NCI-H2196 treated with DMSO at 0.1 percent for 48 hours (cell line): ENCODE data around the gene TEAD1.
A peak's percentile ranks its signal among the peaks of the same experiment; 100 is the strongest.

Source experiments
- DNase-seq: peaks from one replicate; lab custom pipeline; 2025; ENCODE audit not compliant: unreplicated experiment; lab: John Stamatoyannopoulos, UW

Gene TEAD1

DNA sequence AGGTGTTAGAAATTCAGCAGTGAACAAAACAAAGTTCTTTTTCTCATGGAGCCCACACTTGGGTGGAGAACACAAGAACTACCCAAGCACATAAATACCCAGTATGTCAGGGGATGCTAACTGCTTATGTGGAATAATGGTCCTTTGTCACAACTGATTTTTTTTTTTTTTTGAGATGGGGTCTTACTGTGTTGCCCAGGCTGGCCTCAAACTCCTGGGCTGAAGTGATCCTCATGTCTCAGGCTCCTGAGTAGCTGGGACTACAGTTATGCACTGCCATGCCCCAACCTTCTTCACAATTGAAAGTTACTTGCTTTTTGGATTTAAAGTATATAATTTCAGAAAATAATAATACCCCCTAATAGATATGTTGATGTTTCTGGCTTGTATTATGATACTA lies 212.3 kb downstream of the TEAD1 start:
- no peak for DNase-seq

DNA sequence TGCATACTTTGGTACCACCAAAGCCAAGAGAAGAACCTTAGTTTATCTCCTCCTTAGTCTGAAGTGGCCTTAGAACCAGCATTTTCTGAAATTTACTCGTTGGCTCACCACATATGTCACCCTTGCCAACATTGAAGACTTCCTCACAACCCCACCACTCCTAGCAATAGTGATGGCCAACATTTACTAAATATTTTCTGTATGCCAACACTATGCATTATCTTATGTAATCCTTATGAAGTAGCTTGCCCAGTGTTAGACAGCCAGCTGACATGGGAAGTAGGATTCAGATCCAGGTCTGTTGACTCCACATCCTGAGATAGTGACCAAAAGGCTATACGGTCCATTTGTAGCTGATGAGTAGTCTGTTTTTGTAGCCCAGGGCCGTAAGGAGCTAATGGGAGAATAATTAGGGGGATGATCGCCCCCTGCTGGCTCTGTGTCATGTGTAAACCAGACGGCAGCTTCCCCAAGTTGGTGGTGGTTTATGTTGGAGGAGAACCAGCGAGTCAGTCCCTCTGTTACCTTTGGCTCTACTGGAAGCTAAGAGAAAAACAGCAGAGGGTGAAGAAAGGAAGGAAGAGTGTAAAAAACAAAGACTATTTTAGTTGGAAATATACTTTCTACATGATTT lies 214.4 kb downstream of the TEAD1 start:
- peak; percentile 64 for DNase-seq

DNA sequence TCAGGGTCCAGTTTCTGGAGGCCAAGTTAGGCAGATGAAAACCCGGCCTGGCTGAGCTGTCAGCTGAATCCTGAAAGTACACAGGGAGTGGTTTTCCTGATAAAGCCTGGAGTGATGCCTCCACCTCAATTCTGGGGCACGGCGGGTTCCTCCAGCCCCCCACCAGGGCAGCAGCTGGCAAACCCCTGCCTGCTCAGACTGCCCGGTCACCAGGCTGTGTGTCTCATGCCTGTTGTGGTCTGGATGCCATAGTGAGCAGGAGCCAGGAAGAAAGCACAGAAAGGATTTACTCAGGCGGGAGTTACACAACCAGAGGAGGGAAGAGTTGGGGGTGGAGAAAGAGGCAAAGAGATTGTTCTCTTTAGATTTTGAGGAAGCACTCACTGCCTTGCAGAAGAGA lies 215.0 kb downstream of the TEAD1 start:
- DNase-seq = no peak

DNA sequence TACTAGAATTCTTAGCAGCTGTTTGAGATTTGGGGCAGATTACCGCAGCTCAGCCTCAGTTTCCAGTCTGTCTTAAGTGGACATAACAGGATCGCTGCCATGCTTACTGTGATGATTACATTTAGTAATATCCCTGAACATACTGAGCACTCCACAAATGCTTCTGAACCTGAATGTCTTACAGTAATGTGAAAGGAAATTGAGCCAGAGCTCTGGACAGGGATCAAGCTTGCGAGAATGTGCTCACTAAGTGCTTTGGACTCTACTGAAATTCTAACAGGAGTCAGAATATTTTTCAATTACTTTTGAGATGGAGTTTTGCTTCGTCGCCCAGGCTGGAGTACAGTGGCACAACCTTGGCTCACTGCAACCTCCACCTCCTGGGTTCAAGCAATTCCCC lies 216.3 kb downstream of the TEAD1 start:
- no peak for DNase-seq

DNA sequence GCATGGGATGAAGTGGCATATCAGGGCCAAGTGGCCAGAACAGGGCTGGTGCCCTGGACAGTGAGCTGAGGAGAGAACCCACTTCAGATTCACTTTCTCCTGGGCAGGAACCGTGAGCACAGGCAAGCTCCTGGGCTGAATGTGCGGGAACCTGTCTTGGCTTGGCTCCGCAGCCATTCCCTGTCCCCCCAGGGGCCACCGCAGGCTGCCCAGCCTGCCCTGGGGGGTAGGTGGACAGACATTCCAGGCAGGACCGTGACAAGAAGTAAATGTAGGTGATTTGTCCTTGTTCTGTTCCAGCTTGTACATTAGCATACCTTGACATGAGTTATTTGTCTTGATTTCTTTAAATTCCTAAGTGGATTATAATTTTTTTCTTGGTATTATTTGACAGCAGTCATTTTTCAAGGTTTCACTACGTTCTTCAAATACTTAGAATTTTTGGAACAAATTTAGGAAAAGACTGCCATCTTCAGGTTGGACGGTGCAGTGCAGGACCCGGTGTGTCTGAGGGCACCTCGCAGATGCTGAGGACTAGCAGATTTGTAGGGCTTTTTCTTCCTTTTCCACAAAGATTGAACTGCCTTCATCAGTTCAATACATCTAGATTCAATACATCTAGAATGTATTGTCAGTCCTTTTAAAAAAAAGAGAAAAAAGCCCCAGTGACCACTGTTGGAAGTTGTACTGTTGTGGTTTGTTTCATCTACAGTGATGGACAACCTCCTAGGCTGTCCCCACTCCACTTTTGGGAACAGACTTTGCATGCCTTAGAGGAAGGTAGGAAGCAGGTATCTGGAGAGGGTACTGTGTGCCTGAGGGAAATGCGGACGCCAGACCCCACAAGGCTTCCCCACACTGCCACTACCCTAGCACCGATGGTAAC lies 219.8 kb downstream of the TEAD1 start:
- DNase-seq = peak; percentile 18

DNA sequence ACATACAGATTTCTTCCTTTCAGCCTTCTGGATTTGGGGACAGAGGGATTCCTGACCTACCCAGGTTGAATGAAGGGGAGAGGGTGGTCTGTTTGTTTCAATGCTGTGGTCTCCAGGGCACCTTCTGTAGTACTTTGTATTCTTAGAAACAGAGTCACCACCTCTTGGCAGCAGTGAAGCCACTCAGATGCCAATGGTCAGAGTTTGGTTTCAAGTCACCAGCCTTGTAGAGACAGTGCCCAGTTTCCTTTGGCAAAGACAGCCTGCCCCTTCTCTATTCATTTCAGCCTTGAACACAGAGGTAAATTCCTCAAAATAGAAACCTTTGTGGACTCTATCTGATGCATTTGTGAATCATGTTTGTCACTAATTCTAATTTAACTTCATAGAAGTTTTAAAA lies 223.2 kb downstream of the TEAD1 start:
- DNase-seq = no peak

DNA sequence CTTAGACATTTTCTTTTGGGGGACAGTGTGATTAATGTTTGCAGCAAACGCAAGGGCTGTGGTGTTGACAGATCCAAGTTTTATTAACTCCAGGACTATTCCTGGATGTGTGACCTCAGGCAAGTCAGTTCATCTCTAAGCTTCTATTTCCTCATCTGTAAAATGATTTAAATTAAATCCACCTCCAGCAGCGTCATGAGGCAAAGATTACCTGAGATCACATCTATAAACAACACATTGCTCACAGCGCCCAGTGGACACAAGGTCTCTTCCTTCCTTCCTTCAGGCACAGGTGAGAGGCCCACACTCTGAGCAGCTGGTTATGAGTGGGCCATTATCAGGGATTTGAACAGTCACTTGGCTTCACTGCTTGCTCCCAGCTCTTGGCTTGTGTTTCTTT lies 223.6 kb downstream of the TEAD1 start:
- no peak for DNase-seq

DNA sequence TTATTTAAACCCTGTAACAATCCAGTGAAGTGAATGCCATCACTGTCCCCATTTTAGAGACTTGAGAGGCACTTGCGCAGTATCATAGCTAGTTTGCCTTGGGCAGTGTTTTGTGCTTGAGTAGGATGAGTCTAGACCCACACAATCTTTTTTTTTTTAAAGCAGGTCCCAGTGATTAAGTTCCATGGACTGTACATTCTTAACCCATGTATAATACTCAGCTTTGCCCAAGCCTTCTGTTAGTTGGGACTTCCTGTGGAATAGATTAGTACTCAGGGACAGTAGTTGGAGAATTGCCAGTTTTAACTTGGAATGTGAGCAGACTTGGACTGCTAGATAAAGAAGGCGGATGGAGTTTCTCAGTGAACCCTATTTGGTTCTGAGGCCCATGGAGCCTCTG lies 226.3 kb downstream of the TEAD1 start:
- DNase-seq = no peak

DNA sequence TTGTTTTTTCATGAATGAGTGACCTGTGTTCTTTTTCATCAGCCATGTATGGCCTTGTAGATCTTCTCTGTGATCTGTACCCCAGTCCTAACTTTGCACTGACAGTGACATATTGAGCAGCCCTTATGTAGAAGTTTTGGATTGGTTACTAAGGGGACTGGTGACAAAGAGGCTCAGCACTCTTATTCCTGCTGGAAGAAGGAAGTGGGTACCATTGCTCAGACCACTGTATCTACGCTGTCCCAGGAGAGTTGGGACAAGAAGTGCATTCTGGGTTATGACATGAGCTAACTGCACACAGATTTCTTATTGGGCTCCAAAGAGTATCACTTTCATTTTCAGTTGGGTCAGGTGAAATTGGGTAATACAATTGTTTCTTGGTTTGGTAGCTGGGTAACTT lies 227.1 kb downstream of the TEAD1 start:
- no peak for DNase-seq

DNA sequence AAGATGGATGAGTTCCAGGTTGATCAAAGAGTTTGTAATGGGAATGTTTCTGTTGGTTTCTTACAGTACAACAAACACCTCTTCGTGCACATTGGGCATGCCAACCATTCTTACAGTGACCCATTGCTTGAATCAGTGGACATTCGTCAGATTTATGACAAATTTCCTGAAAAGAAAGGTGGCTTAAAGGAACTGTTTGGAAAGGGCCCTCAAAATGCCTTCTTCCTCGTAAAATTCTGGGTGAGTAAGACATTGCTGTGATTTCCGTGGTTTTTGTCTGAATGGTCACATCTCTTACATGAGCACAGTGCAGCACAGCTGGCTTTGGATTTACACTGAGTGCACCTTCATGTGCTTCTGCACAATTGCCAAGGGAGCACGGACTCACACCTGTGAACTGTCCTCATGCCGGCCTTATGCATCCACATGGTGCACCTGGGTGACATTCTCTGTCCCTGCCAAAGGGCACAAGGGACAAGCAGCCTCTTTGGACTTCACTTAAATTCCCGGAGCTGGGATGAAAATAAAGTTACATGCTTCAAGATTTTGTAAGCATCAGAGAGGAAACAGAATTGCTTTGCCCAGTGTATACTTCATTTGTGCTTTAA lies 227.8 kb downstream of the TEAD1 start:
- DNase-seq = no peak

DNA sequence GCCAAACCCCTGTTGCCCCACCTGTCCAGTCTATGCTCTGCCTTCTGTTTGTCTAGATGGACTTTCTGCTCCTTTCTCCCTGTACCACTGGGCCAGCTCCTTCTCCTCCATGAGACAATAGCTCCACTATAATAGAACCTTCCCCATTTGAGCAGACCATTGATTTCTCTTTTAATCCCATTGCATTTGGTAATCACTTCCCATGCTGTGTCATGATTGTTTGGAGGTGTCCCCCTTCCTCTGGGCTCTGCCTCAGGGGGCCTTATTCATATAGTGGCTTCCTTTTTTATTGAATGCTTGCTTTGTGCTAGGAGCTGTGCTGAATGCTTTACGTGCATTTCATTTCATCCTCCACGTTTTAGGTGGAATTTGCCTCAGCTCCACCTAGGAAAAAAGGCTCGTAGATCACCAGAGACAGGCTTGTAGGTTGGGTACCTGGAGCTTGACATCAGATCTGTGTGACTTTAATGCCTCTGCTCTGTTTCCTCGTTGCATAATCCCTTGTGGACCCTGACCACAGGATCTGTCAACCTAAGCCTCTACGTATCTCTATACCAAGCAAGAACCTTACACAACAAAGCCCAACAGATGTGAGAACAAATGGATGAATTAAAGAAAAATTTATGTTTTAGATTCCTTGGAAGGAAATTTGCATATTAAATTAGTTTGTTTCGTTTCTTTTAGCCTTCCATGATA lies 228.7 kb downstream of the TEAD1 start:
- no peak for DNase-seq

DNA sequence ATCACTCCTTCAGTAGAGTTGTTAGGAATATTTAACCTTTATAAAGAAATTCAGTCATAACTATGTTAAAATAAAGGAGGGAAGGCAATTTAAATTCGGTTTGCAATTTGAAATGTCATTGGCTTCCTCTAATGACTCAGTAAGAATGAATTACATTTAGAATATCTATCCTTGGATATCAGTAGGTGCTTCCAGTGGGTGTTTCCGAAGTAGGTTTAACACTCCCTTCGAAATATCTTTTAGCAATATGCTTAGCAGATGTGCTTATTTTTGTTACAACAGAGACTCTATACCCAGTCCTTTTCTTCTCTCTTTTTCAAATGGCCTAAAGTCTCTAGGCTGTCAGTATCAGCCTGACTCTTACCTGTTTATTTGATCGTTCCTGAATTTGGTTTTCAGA lies 231.2 kb downstream of the TEAD1 start:
- no peak for DNase-seq

DNA sequence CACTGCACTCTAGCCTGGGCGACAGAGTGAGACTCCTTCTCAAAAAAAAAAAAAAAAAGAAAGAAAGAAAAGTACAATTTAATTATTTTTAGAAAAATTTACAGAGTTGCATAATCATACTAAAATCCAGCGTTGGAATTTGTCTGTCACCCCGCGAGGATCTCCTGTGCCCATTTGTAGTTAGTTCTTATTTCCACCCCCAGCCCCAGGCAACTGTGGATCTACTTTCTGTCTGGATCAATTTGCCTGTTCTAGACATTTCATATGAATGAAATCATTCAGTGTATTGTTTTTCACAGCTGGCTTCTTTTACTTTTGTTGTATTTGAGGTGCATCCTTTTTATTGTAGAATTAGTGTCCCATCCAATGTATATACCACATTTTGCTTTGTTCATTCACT lies 232.3 kb downstream of the TEAD1 start:
- no peak for DNase-seq

DNA sequence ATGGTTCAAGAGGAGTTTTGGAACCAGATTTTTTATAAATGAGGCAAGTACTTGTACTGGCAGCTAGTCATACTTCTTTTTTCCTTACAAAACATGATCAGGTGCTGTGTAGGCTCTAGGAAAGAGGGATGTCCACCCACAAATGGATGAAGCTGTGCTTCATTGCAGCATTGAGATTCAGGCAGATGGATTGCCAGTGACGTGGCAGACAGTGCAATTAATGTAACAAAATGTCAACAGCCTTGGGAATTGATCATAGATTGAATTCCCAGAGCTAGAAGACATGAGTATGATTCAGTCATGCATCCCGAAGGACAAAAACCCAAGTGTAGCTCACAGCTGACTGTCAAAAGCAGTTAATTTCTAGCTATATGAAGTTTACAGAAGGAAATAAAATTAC lies 235.7 kb downstream of the TEAD1 start:
- DNase-seq = no peak

DNA sequence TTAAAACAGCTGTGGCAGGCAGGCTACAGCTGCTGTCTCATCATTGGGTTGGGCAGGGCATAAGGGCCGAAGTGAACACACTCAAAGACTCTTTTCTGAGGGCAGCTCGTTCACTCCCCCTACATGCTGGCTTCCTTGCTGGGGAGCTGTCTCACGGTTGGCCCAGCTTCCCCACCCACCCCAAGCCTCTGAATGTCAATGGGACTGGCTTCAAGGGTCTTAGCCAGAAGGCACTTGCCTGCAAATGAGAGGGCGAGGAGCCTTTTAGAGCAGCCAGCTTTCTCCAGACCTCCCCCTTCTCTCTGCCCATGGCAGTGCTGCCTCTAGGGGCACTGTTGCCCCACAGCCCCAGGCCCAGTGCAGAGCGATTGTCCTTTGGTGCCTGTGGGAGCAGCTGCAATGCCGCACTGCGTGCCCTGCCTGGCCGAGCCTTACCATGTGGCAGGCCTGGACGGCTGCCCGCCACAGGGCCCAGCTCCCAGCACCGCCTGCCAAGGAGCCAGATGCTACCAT lies 240.2 kb downstream of the TEAD1 start:
- peak; percentile 32 for DNase-seq

DNA sequence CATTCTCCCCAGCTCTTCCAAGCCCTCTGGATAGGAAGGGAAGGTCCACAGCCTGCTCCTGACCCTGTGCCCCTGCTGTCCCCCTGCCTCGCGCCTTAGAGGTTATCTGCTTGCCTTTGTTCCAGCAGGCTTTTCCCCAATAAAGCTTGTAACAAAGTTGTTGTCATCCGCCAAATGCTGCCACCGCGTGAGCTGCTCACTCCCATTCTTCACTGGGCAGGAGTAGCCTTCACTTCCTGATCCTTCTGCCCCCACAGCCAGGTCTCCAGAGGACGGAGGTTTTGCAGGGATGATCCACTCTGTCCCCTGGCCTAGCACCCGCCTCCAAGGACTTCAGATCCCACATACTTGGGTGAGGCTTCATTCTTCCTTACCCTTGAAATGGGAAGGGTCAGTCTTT lies 240.9 kb downstream of the TEAD1 start:
- no peak for DNase-seq

DNA sequence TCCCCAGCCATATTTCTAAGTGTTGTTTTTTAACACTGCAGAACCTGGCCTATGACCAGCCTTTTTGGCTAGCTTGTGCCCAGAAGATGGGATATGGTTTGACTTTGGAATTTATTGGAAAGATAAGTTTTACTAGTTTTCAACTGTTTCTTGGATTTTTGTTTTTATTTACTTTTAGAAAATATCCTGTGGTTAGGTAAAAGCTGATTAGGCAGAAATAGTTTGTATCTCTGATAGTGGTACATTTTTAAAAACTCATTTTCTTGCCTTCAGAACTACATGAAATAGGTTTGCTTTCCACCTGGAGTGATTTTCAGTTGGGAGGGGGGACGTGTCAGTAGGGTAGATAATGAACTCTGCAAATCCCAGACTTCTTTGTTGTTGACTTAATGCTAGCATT lies 243.6 kb downstream of the TEAD1 start:
- no peak for DNase-seq

DNA sequence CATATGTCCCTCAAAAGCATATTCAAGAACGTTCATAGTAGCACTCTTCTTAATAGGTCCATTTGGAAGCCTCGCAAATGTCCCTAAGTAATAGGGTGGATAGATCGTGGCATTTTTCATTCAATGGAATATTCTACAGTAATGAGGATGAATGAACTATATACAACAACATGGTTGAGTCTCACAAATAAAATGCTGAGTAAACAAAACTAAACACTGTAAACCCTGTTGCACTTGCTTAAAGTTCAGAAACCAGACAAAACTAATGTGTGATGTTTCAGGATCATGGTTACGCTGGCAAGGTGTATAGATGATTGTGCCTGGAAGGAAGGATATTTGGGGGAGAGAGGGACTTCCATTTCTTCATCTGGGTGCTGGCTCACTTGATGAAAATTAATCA lies 244.4 kb downstream of the TEAD1 start:
- no peak for DNase-seq

DNA sequence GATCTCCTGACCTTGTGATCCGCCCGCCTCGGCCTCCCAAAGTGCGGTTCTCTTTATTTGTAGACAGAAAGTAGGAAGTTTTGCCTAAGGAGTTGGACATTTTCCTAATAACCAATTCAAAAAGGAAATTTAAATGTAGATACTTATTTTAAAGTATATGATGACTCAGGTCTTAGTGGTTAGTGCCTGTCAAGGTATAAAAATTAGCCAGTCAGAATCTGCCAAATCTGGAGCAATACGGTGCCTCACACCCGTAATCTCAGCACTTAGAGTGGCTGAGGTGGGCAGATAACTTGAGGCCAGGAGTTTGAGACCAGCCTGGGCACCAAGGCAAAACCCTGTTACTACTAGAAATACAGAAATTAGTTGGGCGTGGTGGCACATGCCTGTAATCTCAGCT lies 248.2 kb downstream of the TEAD1 start:
- DNase-seq = no peak

DNA sequence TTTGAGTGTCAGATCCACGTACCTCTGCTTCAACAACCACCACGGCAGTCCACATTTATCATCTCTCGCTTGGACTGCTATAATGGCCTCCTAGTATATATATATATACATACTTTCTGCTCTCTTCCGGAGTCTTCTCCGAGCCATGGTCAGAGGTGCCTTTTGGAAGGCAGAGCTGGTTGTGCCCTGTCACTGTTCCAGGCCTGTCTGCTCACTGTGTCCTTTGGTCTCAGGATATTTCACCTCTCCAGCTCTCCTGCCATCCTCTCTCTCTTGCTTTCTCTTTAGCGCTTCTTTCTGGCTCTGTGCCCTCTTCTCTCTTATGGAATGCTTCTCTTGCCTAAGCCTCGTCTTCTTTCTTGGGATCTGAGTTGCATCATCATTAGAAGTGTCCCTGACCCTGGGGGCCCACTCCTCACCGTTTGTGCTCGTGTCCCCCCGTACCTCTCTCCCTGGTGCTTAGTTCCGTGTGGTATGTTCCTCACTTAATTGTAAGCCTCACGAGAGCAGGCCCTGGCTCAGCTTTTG lies 248.8 kb downstream of the TEAD1 start:
- no peak for DNase-seq

DNA sequence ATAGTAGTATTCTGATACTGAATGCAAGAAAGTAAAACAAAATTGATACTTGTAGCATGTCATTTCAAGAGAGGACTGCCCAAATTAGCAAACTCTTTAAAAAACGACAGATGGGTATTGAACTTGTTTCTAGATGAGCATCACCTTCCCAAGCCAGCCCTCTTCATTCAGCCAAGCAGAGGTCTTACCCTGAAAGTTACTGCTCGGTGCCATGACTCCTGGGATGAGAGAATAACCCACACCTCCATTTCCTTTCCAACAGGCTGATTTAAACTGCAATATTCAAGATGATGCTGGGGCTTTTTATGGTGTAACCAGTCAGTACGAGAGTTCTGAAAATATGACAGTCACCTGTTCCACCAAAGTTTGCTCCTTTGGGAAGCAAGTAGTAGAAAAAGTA lies 250.4 kb downstream of the TEAD1 start:
- DNase-seq = no peak
